GM12878 (cell line): ENCODE measurements around the gene OLIG2. TPM values are rescaled to one million over a fixed set of nuclear protein-coding genes. Genes with fewer than 3 reads are reported as not detected.

ENCODE experiments used
- ATAC-seq: fragments of 200-7000 bp; cut with Tn5 transposase; 3 replicates; pipeline ENCODE4 v1.9.1; 2020; ENCODE audit warnings: mild to moderate bottlenecking, moderate library complexity
- BruUV-seq: library from RNA; stranded (reverse); fragments of 400-500 nt; replicated peaks from 2 replicates; lab custom pipeline; 2021; lab: Mats Ljungman, UMichigan
- CTCF ChIA-PET: fragments of 300-600 bp; sonication (Branson Sonifier 250); formaldehyde crosslinking; extraction: SDS; loops from one replicate; lab custom pipeline; 2021; ENCODE audit warnings: inconsistent platforms; lab: Yijun Ruan, JAX
- POLR2A ChIA-PET: fragments of 350-600 bp; formaldehyde crosslinking; extraction: SDS; loops from one replicate; lab custom pipeline; 2021; ENCODE audit warnings: inconsistent platforms; lab: Charles Lee
- RAD21 ChIA-PET: fragments of 300-600 bp; sonication (Branson Sonifier 250); formaldehyde crosslinking; loops from one replicate; lab custom pipeline; 2023; ENCODE audit warnings: antibody characterized with exemption; ENCODE audit not compliant: unreplicated experiment; lab: Charles Lee
- SMC1A ChIA-PET: fragments of 300-600 bp; sonication (Branson Sonifier 250); formaldehyde crosslinking; loops from one replicate; lab custom pipeline; 2023; ENCODE audit not compliant: unreplicated experiment, uncharacterized antibody; lab: Charles Lee
- DNase-seq: peaks from one replicate; pipeline ENCODE4 v3.0.0-alpha.2; 2011; ENCODE audit warnings: low read depth, low spot score
- FAIRE-seq: peaks from 3 replicates; lab custom pipeline; 2011; peaks lifted over from hg19 to GRCh38; lab: Jason Lieb, UNC
- H2AFZ ChIP-seq: 2 replicates; pipeline ENCODE4 v1.6.0; 2011; ENCODE audit warnings: low read depth, low read length, control low read depth; ENCODE audit not compliant: control insufficient read depth
- H3K27ac ChIP-seq: 2 replicates; pipeline ENCODE4 v1.5.1; 2011; ENCODE audit warnings: control low read depth; ENCODE audit not compliant: control insufficient read depth, insufficient read depth
- H3K27me3 ChIP-seq, 2 experiments: replicated peaks in 1 of 2; 2 replicates each; pipeline versions ENCODE4 v1.6.0 to v1.6.1; 2011; ENCODE audit warnings: low read length in 1 of 2; ENCODE audit not compliant: control insufficient read depth in 2 of 2, insufficient read depth in 2 of 2
- H3K36me3 ChIP-seq, 2 experiments: 2 replicates each; pipeline ENCODE4 v1.5.1; 2011; ENCODE audit warnings: low read length in 1 of 2; ENCODE audit not compliant: control insufficient read depth in 2 of 2, insufficient read depth in 2 of 2
- H3K4me1 ChIP-seq: 2 replicates; pipeline ENCODE4 v1.6.1; 2011; ENCODE audit warnings: mild to moderate bottlenecking, low read length, moderate library complexity, mixed read lengths; ENCODE audit not compliant: control insufficient read depth, insufficient read depth
- H3K4me2 ChIP-seq: 2 replicates; pipeline ENCODE4 v1.6.0; 2011; ENCODE audit warnings: control low read depth; ENCODE audit not compliant: control insufficient read depth, insufficient read depth
- H3K4me3 ChIP-seq: fragments of 200-600 bp; sonication (generic); 2 replicates; pipeline ENCODE4 v1.5.1; 2016
- H3K79me2 ChIP-seq: 2 replicates; pipeline ENCODE4 v1.6.0; 2011; ENCODE audit warnings: low read length; ENCODE audit not compliant: control insufficient read depth, insufficient read depth
- H3K9ac ChIP-seq: 2 replicates; pipeline ENCODE4 v1.8.0; 2011; ENCODE audit warnings: low read length, control low read depth, mixed read lengths; ENCODE audit not compliant: control insufficient read depth, insufficient read depth
- H3K9me3 ChIP-seq: replicated peaks from 3 replicates; pipeline ENCODE4 v1.5.1; 2011; ENCODE audit warnings: mild to moderate bottlenecking, low read length; ENCODE audit not compliant: control insufficient read depth, insufficient read depth
- H4K20me1 ChIP-seq: 2 replicates; pipeline ENCODE4 v1.6.0; 2011; ENCODE audit not compliant: control insufficient read depth, insufficient read depth
- GATAD2B ChIP-seq: fragments of 450-650 bp; conservative IDR thresholded peaks from 2 replicates; pipeline ENCODE4 v1.6.1; 2017; ENCODE audit warnings: low read depth, mild to moderate bottlenecking, moderate library complexity
- HDGF ChIP-seq: fragments of 450-650 bp; IDR thresholded peaks from 2 replicates; pipeline ENCODE4 v1.6.1; 2016; ENCODE audit warnings: antibody characterized with exemption
- JUND ChIP-seq: IDR thresholded peaks from 2 replicates; pipeline ENCODE4 v1.6.1; 2012; ENCODE audit warnings: low read depth, mild to moderate bottlenecking, low read length, improper control_type of control experiment, moderate library complexity
- RUNX3 ChIP-seq: IDR thresholded peaks from 2 replicates; pipeline ENCODE4 v1.6.1; 2012; ENCODE audit warnings: low read length, inconsistent platforms
- SUPT20H ChIP-seq: IDR thresholded peaks from 2 replicates; pipeline ENCODE4 v1.6.1; 2011; ENCODE audit warnings: low read depth, mild to moderate bottlenecking, low read length, moderate library complexity, borderline replicate concordance; ENCODE audit not compliant: control insufficient read depth
- WGBS: methylation state at CpG from one replicate; pipeline ENCODE4 v1.1.6; 2016; ENCODE audit warnings: low lambda C conversion rate; ENCODE audit not compliant: insufficient replicate concordance, insufficient coverage; ENCODE audit errors: missing lambda C conversion rate; 5-methylcytosine and 5-hydroxymethylcytosine counted together
- in situ Hi-C: fragments of 300-500 bp; cut with MboI; formaldehyde crosslinking; loops from 9 replicates; pipeline ENCODE4 v1.14.3; 2018; ENCODE audit warnings: mixed read lengths
- intact Hi-C: fragments of 100-400 bp; cut with micrococcal nuclease; formaldehyde crosslinking; loops from one replicate; pipeline ENCODE4 v1.14.2; 2022; ENCODE audit not compliant: unreplicated experiment
- polyA plus RNA-seq, 11 experiments: library from polyadenylated mRNA; depleted of rRNA in 4 of 11; unstranded in 6 of 11; stranded (reverse) in 5 of 11; fragments of >200 nt; fragmentation: Nextera tagmentation in 4 of 11; fragmentation: Illumina TruSeq in 1 of 11; extraction: Ambion mirVana in 4 of 11; extraction: Trizol in 1 of 11; gene quantifications; 1 replicate in 1 of 11; 2 replicates in 10 of 11; pipeline versions ENCODE4 v1.2.1 to v1.2.3, GENCODE V29; 2011 to 2016; ENCODE audit warnings: inconsistent platforms in 2 of 11, missing spikeins in 2 of 11, low read depth in 1 of 11
- total RNA-seq, 4 experiments: library from RNA; depleted of rRNA in 3 of 4; stranded (reverse); fragments of >200 nt in 3 of 4; fragmentation: Illumina TruSeq in 1 of 4; extraction: Trizol in 1 of 4; gene quantifications; 2 replicates each; pipeline versions ENCODE4 v1.2.1 to v1.2.3, GENCODE V29; 2013 to 2021
- TF ChIP-seq, protein P1 (sequence below): IDR thresholded peaks from 2 replicates; pipeline ENCODE4 v1.6.1; 2011; ENCODE audit warnings: low read depth, mild to moderate bottlenecking, low read length, moderate library complexity, borderline replicate concordance; ENCODE audit errors: extremely low read depth
- TF ChIP-seq, protein P2 (sequence below): fragments of 450-650 bp; conservative IDR thresholded peaks from 2 replicates; pipeline ENCODE4 v1.6.1; 2017; ENCODE audit warnings: mild to moderate bottlenecking, moderate library complexity
- TF ChIP-seq, protein P3 (sequence below): IDR thresholded peaks from 2 replicates; pipeline ENCODE4 v1.6.1; 2012; ENCODE audit warnings: low read depth, low read length, improper control_type of control experiment
- TF ChIP-seq, protein P4 (sequence below): fragments of 450-650 bp; IDR thresholded peaks from 2 replicates; pipeline ENCODE4 v1.6.1; 2018; ENCODE audit warnings: mild to moderate bottlenecking, low read depth, moderate library complexity; ENCODE audit not compliant: partially characterized antibody

OLIG2 gene
- total and polyA plus RNA-seq, 10 of the 15 experiments (the other 5 are each of a cell fraction or from before 2014, with no cell fraction given) = not detected

DNA sequence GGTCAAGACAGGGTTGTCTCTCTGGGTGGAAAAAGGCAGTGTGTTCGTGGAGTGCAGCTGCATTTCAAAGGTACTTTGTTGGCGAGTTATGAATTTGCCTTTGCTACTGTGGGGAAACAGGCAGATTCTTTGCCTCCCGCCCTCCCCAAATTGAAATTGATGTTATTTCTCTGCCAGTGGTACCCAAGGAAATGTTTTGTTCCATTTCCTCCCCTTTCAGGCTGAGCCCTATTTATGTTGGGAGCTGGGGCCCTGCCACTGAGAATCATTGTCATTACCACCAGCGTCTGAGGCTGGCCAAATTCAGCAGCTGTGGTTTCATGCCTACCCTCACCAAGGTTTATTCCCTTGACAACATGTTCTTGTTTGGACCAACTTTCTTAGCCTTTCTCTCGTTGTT, 48.5 kb upstream of the OLIG2 start:
- Histone ChIP-seq H3K27ac (no peak overlapping the region), H3K4me3 (no peak overlapping the region), H3K4me2 (no peak overlapping the region), H3K9ac (no peak overlapping the region), H3K79me2 (no peaks in the 10 kb centered on the region), H4K20me1 (no peaks in the 10 kb centered on the region)
- RAD21 ChIA-PET = no interaction called here
- WGBS = 22% methylated on average over 5 of the region's 5 CpGs
- in situ Hi-C loops = no loop called here
- CTCF ChIA-PET = no interaction called here
- TF ChIP-seq, protein P1, sequence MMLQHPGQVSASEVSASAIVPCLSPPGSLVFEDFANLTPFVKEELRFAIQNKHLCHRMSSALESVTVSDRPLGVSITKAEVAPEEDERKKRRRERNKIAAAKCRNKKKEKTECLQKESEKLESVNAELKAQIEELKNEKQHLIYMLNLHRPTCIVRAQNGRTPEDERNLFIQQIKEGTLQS = no peak
- TF ChIP-seq, protein P2, sequence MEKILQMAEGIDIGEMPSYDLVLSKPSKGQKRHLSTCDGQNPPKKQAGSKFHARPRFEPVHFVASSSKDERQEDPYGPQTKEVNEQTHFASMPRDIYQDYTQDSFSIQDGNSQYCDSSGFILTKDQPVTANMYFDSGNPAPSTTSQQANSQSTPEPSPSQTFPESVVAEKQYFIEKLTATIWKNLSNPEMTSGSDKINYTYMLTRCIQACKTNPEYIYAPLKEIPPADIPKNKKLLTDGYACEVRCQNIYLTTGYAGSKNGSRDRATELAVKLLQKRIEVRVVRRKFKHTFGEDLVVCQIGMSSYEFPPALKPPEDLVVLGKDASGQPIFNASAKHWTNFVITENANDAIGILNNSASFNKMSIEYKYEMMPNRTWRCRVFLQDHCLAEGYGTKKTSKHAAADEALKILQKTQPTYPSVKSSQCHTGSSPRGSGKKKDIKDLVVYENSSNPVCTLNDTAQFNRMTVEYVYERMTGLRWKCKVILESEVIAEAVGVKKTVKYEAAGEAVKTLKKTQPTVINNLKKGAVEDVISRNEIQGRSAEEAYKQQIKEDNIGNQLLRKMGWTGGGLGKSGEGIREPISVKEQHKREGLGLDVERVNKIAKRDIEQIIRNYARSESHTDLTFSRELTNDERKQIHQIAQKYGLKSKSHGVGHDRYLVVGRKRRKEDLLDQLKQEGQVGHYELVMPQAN = no peak
- TF ChIP-seq, protein P3, sequence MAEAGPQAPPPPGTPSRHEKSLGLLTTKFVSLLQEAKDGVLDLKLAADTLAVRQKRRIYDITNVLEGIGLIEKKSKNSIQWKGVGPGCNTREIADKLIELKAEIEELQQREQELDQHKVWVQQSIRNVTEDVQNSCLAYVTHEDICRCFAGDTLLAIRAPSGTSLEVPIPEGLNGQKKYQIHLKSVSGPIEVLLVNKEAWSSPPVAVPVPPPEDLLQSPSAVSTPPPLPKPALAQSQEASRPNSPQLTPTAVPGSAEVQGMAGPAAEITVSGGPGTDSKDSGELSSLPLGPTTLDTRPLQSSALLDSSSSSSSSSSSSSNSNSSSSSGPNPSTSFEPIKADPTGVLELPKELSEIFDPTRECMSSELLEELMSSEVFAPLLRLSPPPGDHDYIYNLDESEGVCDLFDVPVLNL = no peak
- no peak for TF ChIP-seq RUNX3
- no peak for TF ChIP-seq GATAD2B
- TF ChIP-seq, protein P4, sequence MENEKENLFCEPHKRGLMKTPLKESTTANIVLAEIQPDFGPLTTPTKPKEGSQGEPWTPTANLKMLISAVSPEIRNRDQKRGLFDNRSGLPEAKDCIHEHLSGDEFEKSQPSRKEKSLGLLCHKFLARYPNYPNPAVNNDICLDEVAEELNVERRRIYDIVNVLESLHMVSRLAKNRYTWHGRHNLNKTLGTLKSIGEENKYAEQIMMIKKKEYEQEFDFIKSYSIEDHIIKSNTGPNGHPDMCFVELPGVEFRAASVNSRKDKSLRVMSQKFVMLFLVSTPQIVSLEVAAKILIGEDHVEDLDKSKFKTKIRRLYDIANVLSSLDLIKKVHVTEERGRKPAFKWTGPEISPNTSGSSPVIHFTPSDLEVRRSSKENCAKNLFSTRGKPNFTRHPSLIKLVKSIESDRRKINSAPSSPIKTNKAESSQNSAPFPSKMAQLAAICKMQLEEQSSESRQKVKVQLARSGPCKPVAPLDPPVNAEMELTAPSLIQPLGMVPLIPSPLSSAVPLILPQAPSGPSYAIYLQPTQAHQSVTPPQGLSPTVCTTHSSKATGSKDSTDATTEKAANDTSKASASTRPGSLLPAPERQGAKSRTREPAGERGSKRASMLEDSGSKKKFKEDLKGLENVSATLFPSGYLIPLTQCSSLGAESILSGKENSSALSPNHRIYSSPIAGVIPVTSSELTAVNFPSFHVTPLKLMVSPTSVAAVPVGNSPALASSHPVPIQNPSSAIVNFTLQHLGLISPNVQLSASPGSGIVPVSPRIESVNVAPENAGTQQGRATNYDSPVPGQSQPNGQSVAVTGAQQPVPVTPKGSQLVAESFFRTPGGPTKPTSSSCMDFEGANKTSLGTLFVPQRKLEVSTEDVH = no peak
- no peak for TF ChIP-seq SUPT20H
- TF ChIP-seq JUND = no peak
- no peak for TF ChIP-seq HDGF
- TF ChIP-seq, all 136 proteins: peak for 0
- no peak for ATAC-seq
- no TSS peak for BruUV-seq
- no peak for FAIRE-seq
- DNase-seq = no peak
- H3K27me3 ChIP-seq = peaks cover 0 to 7% of the 10 kb centered on the region in 2 experiments; a peak in 3 of 4 replicates
- no peaks in the 10 kb centered on the region for H3K36me3 ChIP-seq
- intact Hi-C loops = no loop called here
- no peaks in the 10 kb centered on the region for H3K4me1 ChIP-seq
- no peak overlapping the region for H2AFZ ChIP-seq
- ChIA-PET SMC1A (no interaction called here), POLR2A (no interaction called here)
- no peaks in the 10 kb centered on the region for H3K9me3 ChIP-seq
